ENCODE results near the gene AZU1. TPM values are rescaled to one million over a fixed set of nuclear protein-coding genes. Genes with fewer than 3 reads are reported as not detected.

Gene AZU1
- total RNA-seq, 1 experiment from 2014 or later: not detected

DNA sequence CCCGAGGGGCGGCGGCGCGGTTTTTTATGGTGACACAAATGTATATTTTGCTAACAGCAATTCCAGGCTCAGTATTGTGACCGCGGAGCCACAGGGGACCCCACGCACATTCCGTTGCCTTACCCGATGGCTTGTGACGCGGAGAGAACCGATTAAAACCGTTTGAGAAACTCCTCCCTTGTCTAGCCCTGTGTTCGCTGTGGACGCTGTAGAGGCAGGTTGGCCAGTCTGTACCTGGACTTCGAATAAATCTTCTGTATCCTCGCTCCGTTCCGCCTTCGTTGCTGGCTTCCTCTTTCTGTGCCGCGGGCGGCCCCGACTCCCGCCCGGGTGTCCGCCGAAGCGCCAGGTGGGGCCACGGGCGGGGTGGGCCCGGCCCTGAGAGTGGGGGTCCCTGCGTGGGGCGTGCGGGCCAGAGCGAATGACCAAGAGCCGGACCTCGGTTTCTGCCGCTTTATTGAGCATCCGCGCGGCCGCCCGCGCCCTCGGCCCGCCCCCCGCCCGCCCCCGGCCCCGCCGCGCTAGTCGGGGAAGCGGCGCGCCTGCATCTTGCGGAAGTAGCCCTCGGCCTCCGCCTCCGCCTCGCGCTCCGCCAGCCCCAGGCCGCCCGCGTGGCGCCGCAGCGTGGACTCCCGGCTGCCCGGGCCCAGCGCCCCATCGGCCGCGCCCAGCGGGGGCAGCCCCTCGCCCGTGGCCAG is 15.4 kb upstream of the AZU1 start:
- Histone ChIP-seq H3K4me3 (replicated peaks in 1 of 2; ENCODE audit: low read depth in 1 of 2, low read length in 2 of 2) (no peak overlapping the region), H3K9me2 (ENCODE audit: insufficient read depth) (no peaks in the 10 kb centered on the region), H3K4me2 (ENCODE audit: low read length) (no peak overlapping the region), H3K36me3 (ENCODE audit: control insufficient read depth in 1 of 2, insufficient read depth in 2 of 2, low read length in 2 of 2) (peaks cover 32 to 41% of the 10 kb centered on the region in 2 experiments; a peak in 3 of 4 replicates), H3K9ac (ENCODE audit: low read length) (no peak overlapping the region), H4K20me1 (ENCODE audit: insufficient read depth) (peaks cover 9% of the 10 kb centered on the region; the same call in 1 of the 2 replicates), H3K9me3 (ENCODE audit: control insufficient read depth in 1 of 2, insufficient read depth in 1 of 2, low read depth in 1 of 2, low read length in 2 of 2) (no peaks in the 10 kb centered on the region), H3K4me1 (ENCODE audit: control insufficient read depth in 1 of 2, insufficient read depth in 2 of 2, low read length in 2 of 2) (no peaks in the 10 kb centered on the region), H2AFZ (ENCODE audit: low read depth, low read length, poor library complexity, severe bottlenecking) (no peak overlapping the region), H3K27me3 (ENCODE audit: insufficient read depth, low read length) (no peaks in the 10 kb centered on the region), H3K27ac (ENCODE audit: low read depth, low read length) (no peak overlapping the region), H3K79me2 (ENCODE audit: insufficient read depth, low read length) (peaks cover 43% of the 10 kb centered on the region)
- POLR2A ChIA-PET: no interaction called here
- ATAC-seq: peak; percentile 7
- RAD21 ChIA-PET (ENCODE audit: low non-redundant PET in 1 of 2, low total read pairs in 2 of 2, uncharacterized antibody in 2 of 2, unreplicated experiment in 2 of 2): no interaction called here
- TF ChIP-seq SIN3A (IDR thresholded peaks at IDR 0.05; ENCODE audit: low read depth) (0 out of 2 replicates have a peak, but pooled peaks have one; percentile 17), EGR1 (IDR thresholded peaks at IDR 0.05; ENCODE audit: low read depth) (no peak)
- intact Hi-C loops (cut with micrococcal nuclease): no loop called here
- BruUV-seq (replicated peaks): no TSS peak
- no peak for DNase-seq (ENCODE audit: low read depth, low spot score)
- CTCF ChIA-PET: no interaction called here

DNA sequence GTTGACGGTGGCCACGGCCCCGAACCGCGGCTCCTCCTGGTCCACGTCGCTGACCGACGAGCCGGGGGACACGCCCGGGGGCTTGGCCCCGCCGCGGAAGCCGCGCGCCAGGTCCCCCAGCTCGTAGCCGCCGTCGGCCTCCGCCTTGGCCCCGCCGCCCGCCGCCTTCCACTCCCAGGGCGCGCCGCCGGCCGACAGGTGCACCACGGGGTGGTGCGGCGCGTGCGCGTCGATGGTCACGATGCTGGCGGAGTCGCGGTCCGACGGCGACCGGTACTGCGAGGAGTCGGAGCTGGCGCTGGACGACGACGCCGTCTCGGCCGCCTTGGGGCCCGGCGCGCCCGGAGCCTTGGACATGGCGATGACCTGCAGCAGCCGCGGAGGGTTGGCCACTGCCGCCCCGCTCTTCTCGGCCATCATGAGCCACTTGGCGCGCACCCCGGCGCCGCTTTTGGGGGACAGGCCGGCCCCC is 14.9 kb upstream of the AZU1 start:
- Histone ChIP-seq H2AFZ (ENCODE audit: low read depth, low read length, poor library complexity, severe bottlenecking) (no peak overlapping the region), H3K79me2 (ENCODE audit: insufficient read depth, low read length) (peaks cover 37% of the 10 kb centered on the region), H3K4me3 (replicated peaks in 1 of 2; ENCODE audit: low read depth in 1 of 2, low read length in 2 of 2) (no peak overlapping the region), H3K9me2 (ENCODE audit: insufficient read depth) (no peaks in the 10 kb centered on the region), H3K27ac (ENCODE audit: low read depth, low read length) (no peak overlapping the region), H3K9ac (ENCODE audit: low read length) (no peak overlapping the region), H3K36me3 (ENCODE audit: control insufficient read depth in 1 of 2, insufficient read depth in 2 of 2, low read length in 2 of 2) (peaks cover 26 to 35% of the 10 kb centered on the region in 2 experiments; a peak in 3 of 4 replicates), H3K4me1 (ENCODE audit: control insufficient read depth in 1 of 2, insufficient read depth in 2 of 2, low read length in 2 of 2) (no peaks in the 10 kb centered on the region), H3K9me3 (ENCODE audit: control insufficient read depth in 1 of 2, insufficient read depth in 1 of 2, low read depth in 1 of 2, low read length in 2 of 2) (no peaks in the 10 kb centered on the region), H3K27me3 (ENCODE audit: insufficient read depth, low read length) (no peaks in the 10 kb centered on the region), H3K4me2 (ENCODE audit: low read length) (no peak overlapping the region), H4K20me1 (ENCODE audit: insufficient read depth) (peaks cover 8% of the 10 kb centered on the region; the same call in 1 of the 2 replicates)
- ATAC-seq (no peak; the same call in 1 of the 2 replicates), DNase-seq (ENCODE audit: low read depth, low spot score) (no peak)
- ChIA-PET CTCF (no interaction called here), POLR2A (no interaction called here), RAD21 (ENCODE audit: low non-redundant PET in 1 of 2, low total read pairs in 2 of 2, uncharacterized antibody in 2 of 2, unreplicated experiment in 2 of 2) (no interaction called here)
- BruUV-seq (replicated peaks): no TSS peak
- intact Hi-C loops (cut with micrococcal nuclease): no loop called here
- TF ChIP-seq, protein P1, sequence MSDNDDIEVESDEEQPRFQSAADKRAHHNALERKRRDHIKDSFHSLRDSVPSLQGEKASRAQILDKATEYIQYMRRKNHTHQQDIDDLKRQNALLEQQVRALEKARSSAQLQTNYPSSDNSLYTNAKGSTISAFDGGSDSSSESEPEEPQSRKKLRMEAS (IDR thresholded peaks at IDR 0.05): no peak
- TF ChIP-seq POLR2A (IDR thresholded peaks at IDR 0.05; ENCODE audit: borderline replicate concordance, extremely low read depth, insufficient read depth, insufficient read length) (no peak), CBX3 (IDR thresholded peaks at IDR 0.05; ENCODE audit: low read depth) (no peak), ZNF274 (IDR thresholded peaks at IDR 0.05; ENCODE audit: low read depth, low read length) (no peak), RAD21 (IDR thresholded peaks at IDR 0.05; ENCODE audit: low read depth) (no peak), SRF (IDR thresholded peaks at IDR 0.05; ENCODE audit: low read depth) (no peak), CEBPB (IDR thresholded peaks at IDR 0.05; ENCODE audit: low read depth) (no peak), SP1 (IDR thresholded peaks at IDR 0.05; ENCODE audit: low read depth) (no peak)
- TF ChIP-seq, protein P2, sequence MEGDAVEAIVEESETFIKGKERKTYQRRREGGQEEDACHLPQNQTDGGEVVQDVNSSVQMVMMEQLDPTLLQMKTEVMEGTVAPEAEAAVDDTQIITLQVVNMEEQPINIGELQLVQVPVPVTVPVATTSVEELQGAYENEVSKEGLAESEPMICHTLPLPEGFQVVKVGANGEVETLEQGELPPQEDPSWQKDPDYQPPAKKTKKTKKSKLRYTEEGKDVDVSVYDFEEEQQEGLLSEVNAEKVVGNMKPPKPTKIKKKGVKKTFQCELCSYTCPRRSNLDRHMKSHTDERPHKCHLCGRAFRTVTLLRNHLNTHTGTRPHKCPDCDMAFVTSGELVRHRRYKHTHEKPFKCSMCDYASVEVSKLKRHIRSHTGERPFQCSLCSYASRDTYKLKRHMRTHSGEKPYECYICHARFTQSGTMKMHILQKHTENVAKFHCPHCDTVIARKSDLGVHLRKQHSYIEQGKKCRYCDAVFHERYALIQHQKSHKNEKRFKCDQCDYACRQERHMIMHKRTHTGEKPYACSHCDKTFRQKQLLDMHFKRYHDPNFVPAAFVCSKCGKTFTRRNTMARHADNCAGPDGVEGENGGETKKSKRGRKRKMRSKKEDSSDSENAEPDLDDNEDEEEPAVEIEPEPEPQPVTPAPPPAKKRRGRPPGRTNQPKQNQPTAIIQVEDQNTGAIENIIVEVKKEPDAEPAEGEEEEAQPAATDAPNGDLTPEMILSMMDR (IDR thresholded peaks at IDR 0.05 in 2 of 3, conservative IDR thresholded peaks at IDR 0.05 in 1 of 3; ENCODE audit: borderline replicate concordance in 1 of 3, insufficient read depth in 1 of 3, low read depth in 2 of 3, low read length in 2 of 3): no peak

Measured in HCT116 (cell line).